ENCODE results near the gene BEX4. TPM values are rescaled to one million over a fixed set of nuclear protein-coding genes. Genes with fewer than 3 reads are reported as not detected.
A peak's percentile ranks its signal among the peaks of the same experiment; 100 is the strongest.
"Not testable (repeated sequence)": the region's sequence is repeated elsewhere in the genome, so short reads cannot be mapped to it uniquely, and the experiment has no call there.

BEX4 gene
- total and polyA plus RNA-seq, 11 donors: 34.8 to 57.0 (median 43.6) TPM

GRCh38 chrX:103220511-103221323 lies 5.8 kb downstream of the BEX4 start:
- intact Hi-C loops (cut with DNase I): no loop called here
- WGBS, 4 donors: 34 to 67% (median 51%) methylated on average over 18 to 39 of the region's 39 CpGs
- H3K27ac ChIP-seq: no peak overlapping the region

DNA sequence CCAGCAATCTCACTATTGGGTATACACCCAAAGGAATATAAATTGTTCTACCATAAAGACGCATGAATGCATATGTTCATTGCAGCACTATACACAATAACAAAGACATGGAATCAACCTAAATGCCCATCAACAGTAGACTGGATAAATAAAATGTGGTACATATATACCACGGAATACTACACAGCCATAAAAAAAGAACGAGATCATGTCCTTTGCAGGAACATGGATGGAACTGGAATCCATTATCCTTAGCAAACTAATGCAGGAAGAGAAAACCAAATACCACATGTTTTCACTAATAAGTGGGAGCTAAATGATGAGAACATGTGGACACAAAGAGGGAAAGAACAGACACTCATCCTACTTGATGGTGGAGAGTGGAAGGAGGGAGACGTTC lies 11.0 kb downstream of the BEX4 start:
- intact Hi-C loops (cut with DNase I); H3K9me3 ChIP-seq; H3K4me1 ChIP-seq; H3K27ac ChIP-seq; DNase-seq; H3K36me3 ChIP-seq; H3K4me3 ChIP-seq; ATAC-seq: not testable (repeated sequence)
- whole genome bisulfite sequencing, 4 donors: 80 to 98% (median 90%) methylated on average over 4 of the region's 4 CpGs
- peaks cover 0 to 21% (median 0%) of the 10 kb centered on the region in 9 donors for H3K27me3 ChIP-seq

More at GRCh38 chrX:103220511-103221323, 5.8 kb downstream of the BEX4 start:
- ATAC-seq: peak in 3 of 4 donors; percentile 29 to 53 (median 31)
- H3K36me3 ChIP-seq: no peaks in the 10 kb centered on the region
- no peaks in the 10 kb centered on the region for H3K9me3 ChIP-seq
- peaks cover 0 to 26% (median 0%) of the 10 kb centered on the region in 9 donors for H3K27me3 ChIP-seq
- TF ChIP-seq, protein P1, sequence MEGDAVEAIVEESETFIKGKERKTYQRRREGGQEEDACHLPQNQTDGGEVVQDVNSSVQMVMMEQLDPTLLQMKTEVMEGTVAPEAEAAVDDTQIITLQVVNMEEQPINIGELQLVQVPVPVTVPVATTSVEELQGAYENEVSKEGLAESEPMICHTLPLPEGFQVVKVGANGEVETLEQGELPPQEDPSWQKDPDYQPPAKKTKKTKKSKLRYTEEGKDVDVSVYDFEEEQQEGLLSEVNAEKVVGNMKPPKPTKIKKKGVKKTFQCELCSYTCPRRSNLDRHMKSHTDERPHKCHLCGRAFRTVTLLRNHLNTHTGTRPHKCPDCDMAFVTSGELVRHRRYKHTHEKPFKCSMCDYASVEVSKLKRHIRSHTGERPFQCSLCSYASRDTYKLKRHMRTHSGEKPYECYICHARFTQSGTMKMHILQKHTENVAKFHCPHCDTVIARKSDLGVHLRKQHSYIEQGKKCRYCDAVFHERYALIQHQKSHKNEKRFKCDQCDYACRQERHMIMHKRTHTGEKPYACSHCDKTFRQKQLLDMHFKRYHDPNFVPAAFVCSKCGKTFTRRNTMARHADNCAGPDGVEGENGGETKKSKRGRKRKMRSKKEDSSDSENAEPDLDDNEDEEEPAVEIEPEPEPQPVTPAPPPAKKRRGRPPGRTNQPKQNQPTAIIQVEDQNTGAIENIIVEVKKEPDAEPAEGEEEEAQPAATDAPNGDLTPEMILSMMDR (IDR thresholded peaks at IDR 0.05): no peak
- no peak for TF ChIP-seq POLR2A (IDR thresholded peaks at IDR 0.05)
- H3K4me3 ChIP-seq: peak overlapping the region in 3 of 12 donors; percentile 12 to 30 (median 26)
- H3K4me1 ChIP-seq: no peaks in the 10 kb centered on the region
- DNase-seq: no peak

GRCh38 chrX:103233263-103233662 lies 18.4 kb downstream of the BEX4 start:
- DNase-seq (no peak), ATAC-seq (no peak)
- Histone ChIP-seq H3K36me3 (no peaks in the 10 kb centered on the region), H3K4me3 (no peak overlapping the region), H3K27ac (no peak overlapping the region), H3K9me3 (no peaks in the 10 kb centered on the region), H3K27me3 (peaks cover 0 to 15% (median 0%) of the 10 kb centered on the region in 9 donors), H3K4me1 (no peaks in the 10 kb centered on the region)
- WGBS, 4 donors: 61 to 80% (median 71%) methylated on average over 2 of the region's 2 CpGs
- TF ChIP-seq, protein P1 (IDR thresholded peaks at IDR 0.05): no peak
- no peak for TF ChIP-seq POLR2A (IDR thresholded peaks at IDR 0.05)
- intact Hi-C loops (cut with DNase I): no loop called here

DNA sequence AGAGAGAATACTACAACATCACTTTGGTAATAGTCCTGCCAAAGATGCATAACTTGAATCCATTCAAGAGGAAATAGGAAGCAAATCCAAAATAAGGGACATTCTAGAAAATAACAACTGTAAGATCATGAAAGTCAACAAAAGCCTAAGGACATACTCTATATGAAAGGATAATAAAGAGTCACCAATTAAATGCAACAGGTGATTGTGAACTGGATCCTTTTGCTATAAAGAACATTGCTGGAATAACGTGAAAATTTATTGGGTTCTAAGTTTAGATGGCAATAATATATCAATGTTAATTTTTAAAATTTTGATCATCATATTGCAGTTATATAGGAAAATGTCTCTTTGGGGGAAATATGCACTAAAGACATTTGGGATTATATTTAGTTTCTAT lies 20.0 kb downstream of the BEX4 start:
- TF ChIP-seq POLR2A (IDR thresholded peaks at IDR 0.05): no peak
- TF ChIP-seq, protein P1 (IDR thresholded peaks at IDR 0.05): no peak
- DNase-seq (no peak), ATAC-seq (no peak)
- Histone ChIP-seq H3K4me3 (no peak overlapping the region), H3K4me1 (no peaks in the 10 kb centered on the region), H3K27me3 (peaks cover 0 to 9% (median 0%) of the 10 kb centered on the region in 9 donors), H3K27ac (no peak overlapping the region), H3K36me3 (no peaks in the 10 kb centered on the region), H3K9me3 (no peaks in the 10 kb centered on the region)
- WGBS, 4 donors: 58 to 100% (median 76%) methylated on average over 1 of the region's 1 CpG
- intact Hi-C loops (cut with DNase I): no loop called here

GRCh38 chrX:103235608-103236007 lies 20.7 kb downstream of the BEX4 start:
- H3K4me1 ChIP-seq; H3K27ac ChIP-seq; H3K4me3 ChIP-seq; ATAC-seq; H3K36me3 ChIP-seq; H3K9me3 ChIP-seq; intact Hi-C loops (cut with DNase I); DNase-seq: not testable (repeated sequence)
- peaks cover 0 to 15% (median 0%) of the 10 kb centered on the region in 9 donors for H3K27me3 ChIP-seq
- 26 to 91% (median 51%) methylated on average over 2 of the region's 2 CpGs for WGBS, 4 donors

Measured in heart left ventricle (tissue), 16 donors.